Measurements from ENCODE around the gene FAM153A.
"Not testable (repeated sequence)": the region's sequence is repeated elsewhere in the genome, so short reads cannot be mapped to it uniquely, and the experiment has no call there.

- not testable (repeated sequence) for TF ChIP-seq CTCF (IDR thresholded peaks at IDR 0.05; ENCODE audit: insufficient read depth, low read length); SPI1 (IDR thresholded peaks at IDR 0.05; ENCODE audit: borderline replicate concordance, low read depth); POLR2AphosphoS5 (IDR thresholded peaks at IDR 0.05; ENCODE audit: low read depth)
Measured at GRCh38 chr5:177747354-177747753, 35.3 kb downstream of the FAM153A start.

Data from HL-60 (cell line).